Keratinocyte (primary cell): ENCODE measurements around the gene LTBP2. TPM values are rescaled to one million over a fixed set of nuclear protein-coding genes. Genes with fewer than 3 reads are reported as not detected.

Experiments used
- DNase-seq: peaks from one replicate; pipeline ENCODE4 v3.0.0-alpha.2; 2011; ENCODE audit warnings: low read depth, missing footprints, low spot score
- FAIRE-seq: peaks from 2 replicates; lab custom pipeline; 2011; peaks lifted over from hg19 to GRCh38; lab: Jason Lieb, UNC
- H2AFZ ChIP-seq: 2 replicates; pipeline ENCODE4 v1.6.0; 2012; ENCODE audit warnings: low read length, control low read depth, inconsistent platforms; ENCODE audit not compliant: control insufficient read depth
- H3K27ac ChIP-seq: 2 replicates; pipeline ENCODE4 v1.5.1; 2011; ENCODE audit warnings: low read length; ENCODE audit not compliant: control insufficient read depth, insufficient read depth
- H3K27me3 ChIP-seq: 3 replicates; pipeline ENCODE4 v1.6.0; 2011; ENCODE audit warnings: low read length; ENCODE audit not compliant: control insufficient read depth, insufficient read depth; ENCODE audit errors: extremely low read depth
- H3K36me3 ChIP-seq, 2 experiments: 2 replicates in 1 of 2; 3 replicates in 1 of 2; pipeline ENCODE4 v1.5.1; 2011; ENCODE audit warnings: low read length in 2 of 2, mild to moderate bottlenecking in 1 of 2; ENCODE audit not compliant: control insufficient read depth in 2 of 2, insufficient read depth in 2 of 2; ENCODE audit errors: extremely low read depth in 1 of 2
- H3K4me1 ChIP-seq: 3 replicates; pipeline ENCODE4 v1.5.1; 2011; ENCODE audit warnings: low read length; ENCODE audit not compliant: control insufficient read depth, insufficient read depth; ENCODE audit errors: extremely low read depth
- H3K4me2 ChIP-seq: 3 replicates; pipeline ENCODE4 v1.6.0; 2011; ENCODE audit warnings: low read depth, low read length; ENCODE audit not compliant: control insufficient read depth, insufficient read depth; ENCODE audit errors: extremely low read depth
- H3K4me3 ChIP-seq, 3 experiments: fragments of 200-600 bp in 1 of 3; sonication (generic) in 1 of 3; 2 replicates in 2 of 3; 3 replicates in 1 of 3; pipeline ENCODE4 v1.5.1; 2011 to 2016; ENCODE audit warnings: low read length in 3 of 3, mild to moderate bottlenecking in 3 of 3, control low read depth in 2 of 3, inconsistent platforms in 1 of 3, low read depth in 1 of 3, mixed read lengths in 1 of 3, mixed run types in 1 of 3, moderate library complexity in 1 of 3; ENCODE audit not compliant: control insufficient read depth in 2 of 3, insufficient read depth in 2 of 3; ENCODE audit errors: extremely low read depth in 1 of 3
- H3K79me2 ChIP-seq: 2 replicates; pipeline ENCODE4 v1.6.0; 2012; ENCODE audit warnings: low read length; ENCODE audit not compliant: control insufficient read depth, insufficient read depth
- H3K9ac ChIP-seq: 3 replicates; pipeline ENCODE4 v1.6.0; 2011; ENCODE audit warnings: low read length; ENCODE audit not compliant: control insufficient read depth, insufficient read depth; ENCODE audit errors: extremely low read depth
- H3K9me1 ChIP-seq: 3 replicates; pipeline ENCODE4 v1.6.0; 2011; ENCODE audit warnings: low read length; ENCODE audit not compliant: control insufficient read depth, insufficient read depth; ENCODE audit errors: extremely low read depth
- H3K9me3 ChIP-seq: 2 replicates; pipeline ENCODE4 v1.5.1; 2012; ENCODE audit warnings: low read depth, low read length; ENCODE audit not compliant: control insufficient read depth
- H4K20me1 ChIP-seq: 3 replicates; pipeline ENCODE4 v1.6.0; 2011; ENCODE audit warnings: low read length; ENCODE audit not compliant: control insufficient read depth, insufficient read depth; ENCODE audit errors: extremely low read depth
- CTCF ChIP-seq, 3 experiments: IDR thresholded peaks in 1 of 3; conservative IDR thresholded peaks in 1 of 3; optimal IDR thresholded peaks in 1 of 3; 2 replicates in 2 of 3; 3 replicates in 1 of 3; pipeline versions ENCODE3 to v1.5.1; 2011; ENCODE audit warnings: low read length in 3 of 3, mild to moderate bottlenecking in 3 of 3, moderate library complexity in 2 of 3, control low read depth in 1 of 3, inconsistent platforms in 1 of 3; ENCODE audit not compliant: insufficient read depth in 2 of 3; ENCODE audit errors: extremely low read depth in 1 of 3
- EZH2 ChIP-seq: IDR thresholded peaks from one replicate; pipeline ENCODE4 v1.6.1; 2012; ENCODE audit warnings: inconsistent platforms, mild to moderate bottlenecking, low read length, moderate library complexity
- dilution Hi-C: fragments of 300-500 bp; cut with MboI; formaldehyde crosslinking; loops from one replicate; pipeline ENCODE4 v1.7.0; 2020; ENCODE audit warnings: low sequenced_read_pairs; ENCODE audit not compliant: extremely low pct_ligation_motif_present
- polyA plus RNA-seq, 5 experiments: library from polyadenylated mRNA; depleted of rRNA in 3 of 5; stranded (reverse) in 3 of 5; stranded (forward) in 1 of 5; unstranded in 1 of 5; fragments of >200 nt; gene quantifications; 1 replicate in 1 of 5; 2 replicates in 3 of 5; 3 replicates in 1 of 5; pipeline versions ENCODE4 v1.2.1 to v1.2.3, GENCODE V29; 2011 to 2012; ENCODE audit warnings: missing spikeins in 2 of 5, low read depth in 1 of 5, low replicate concordance in 1 of 5

Gene LTBP2
- polyA plus RNA-seq, 1 donor (not counting 4 experiments of a cell fraction or from before 2014, with no cell fraction given), result 23.9 TPM

DNA sequence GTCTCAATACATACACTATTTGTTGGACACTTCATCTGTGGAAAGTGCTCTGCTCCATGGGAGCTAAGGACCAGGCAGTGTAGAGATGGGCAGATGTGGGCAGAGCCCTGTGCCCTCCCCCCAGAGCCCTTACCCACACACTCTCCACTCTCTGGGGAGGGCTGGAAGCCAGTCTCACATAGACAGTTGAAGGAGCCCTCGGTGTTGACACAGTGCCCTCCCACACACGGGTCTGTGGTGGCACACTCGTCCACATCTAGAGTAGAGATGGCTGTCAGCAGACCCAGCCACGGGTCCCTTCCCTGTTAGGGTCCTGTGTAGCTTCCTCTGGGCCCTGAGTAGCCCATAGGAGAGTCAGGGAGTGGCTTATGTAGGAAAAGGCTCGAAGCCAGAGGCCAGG lies 104.2 kb downstream of the LTBP2 start:
- no peak for FAIRE-seq

GRCh38 chr14:74507085-74507484 lies 105.0 kb downstream of the LTBP2 start:
- no peak overlapping the region for H3K4me2 ChIP-seq
- H4K20me1 ChIP-seq, result no peaks in the 10 kb centered on the region
- no peak overlapping the region for H3K4me3 ChIP-seq
- H3K9ac ChIP-seq, result no peak overlapping the region
- dilution Hi-C loops, result no loop called here
- H3K79me2 ChIP-seq, result no peaks in the 10 kb centered on the region
- H2AFZ ChIP-seq, result no peak overlapping the region
- no peaks in the 10 kb centered on the region for H3K9me1 ChIP-seq
- peaks cover 22% of the 10 kb centered on the region for H3K4me1 ChIP-seq
- no peaks in the 10 kb centered on the region for H3K27me3 ChIP-seq
- H3K27ac ChIP-seq, result no peak overlapping the region
- no peaks in the 10 kb centered on the region for H3K9me3 ChIP-seq
- H3K36me3 ChIP-seq, result peaks cover 69 to 71% of the 10 kb centered on the region in 2 experiments
- TF ChIP-seq CTCF (optimal IDR thresholded peaks at IDR 0.05 in 1 of 3, IDR thresholded peaks at IDR 0.05 in 1 of 3, conservative IDR thresholded peaks at IDR 0.05 in 1 of 3; ENCODE audit: extremely low read depth in 1 of 3, insufficient read depth in 2 of 3, low read length in 3 of 3) (no peak), EZH2 (no peak)
- FAIRE-seq (no peak), DNase-seq (no peak)

More for the DNA sequence above, 104.2 kb downstream of the LTBP2 start:
- Histone ChIP-seq H3K4me2 (no peak overlapping the region), H3K4me1 (peaks cover 18% of the 10 kb centered on the region), H2AFZ (no peak overlapping the region), H3K9me1 (no peaks in the 10 kb centered on the region), H3K9ac (no peak overlapping the region), H3K9me3 (no peaks in the 10 kb centered on the region), H3K27ac (no peak overlapping the region), H3K79me2 (no peaks in the 10 kb centered on the region), H3K27me3 (no peaks in the 10 kb centered on the region), H3K36me3 (peaks cover 68 to 69% of the 10 kb centered on the region in 2 experiments), H3K4me3 (no peak overlapping the region), H4K20me1 (no peaks in the 10 kb centered on the region)
- dilution Hi-C loops, result no loop called here
- no peak for DNase-seq
- TF ChIP-seq CTCF (optimal IDR thresholded peaks at IDR 0.05 in 1 of 3, IDR thresholded peaks at IDR 0.05 in 1 of 3, conservative IDR thresholded peaks at IDR 0.05 in 1 of 3; ENCODE audit: extremely low read depth in 1 of 3, insufficient read depth in 2 of 3, low read length in 3 of 3) (no peak), EZH2 (no peak)
